ENCODE measurements around the gene ZFAND3.

The ZFAND3 gene, protein sequence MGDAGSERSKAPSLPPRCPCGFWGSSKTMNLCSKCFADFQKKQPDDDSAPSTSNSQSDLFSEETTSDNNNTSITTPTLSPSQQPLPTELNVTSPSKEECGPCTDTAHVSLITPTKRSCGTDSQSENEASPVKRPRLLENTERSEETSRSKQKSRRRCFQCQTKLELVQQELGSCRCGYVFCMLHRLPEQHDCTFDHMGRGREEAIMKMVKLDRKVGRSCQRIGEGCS

DNA sequence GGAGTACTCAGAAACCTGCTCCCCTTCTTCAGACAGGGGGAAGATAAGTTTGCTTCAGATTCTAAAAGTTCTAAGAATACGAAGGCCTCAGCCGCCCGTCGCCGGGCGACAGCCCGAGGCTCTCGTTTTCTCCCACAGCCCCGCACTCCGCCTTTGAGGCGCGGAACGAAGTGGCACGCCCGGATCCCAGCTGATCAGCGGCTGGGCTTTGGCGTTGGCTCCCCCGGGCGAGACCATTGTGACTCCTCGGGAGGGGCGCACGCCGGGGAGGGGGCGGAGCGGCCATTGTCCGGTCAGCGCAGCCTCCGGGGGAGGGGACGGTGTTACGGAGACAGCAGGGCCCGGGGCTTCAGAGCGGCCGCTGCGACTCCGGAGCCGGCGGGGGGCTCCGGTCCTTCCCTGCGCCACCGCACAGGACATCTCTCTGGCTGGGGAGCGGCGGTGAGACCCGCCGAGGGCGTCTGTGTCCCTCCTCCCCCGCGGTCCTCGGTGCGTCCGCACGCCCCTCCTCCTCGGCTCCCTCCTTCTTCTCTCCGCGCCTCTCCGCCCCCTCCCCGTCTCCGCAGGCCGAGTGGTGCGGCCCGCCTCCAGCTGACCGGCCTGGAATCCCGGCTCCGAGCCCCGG is at the start of gene ZFAND3:
Gene ZFAND3 (plus strand): TSS at position 551 of the 625 bp plus-strand sequence. CDS start 219 bp downstream, outside the sequence.
- DNase-seq: peak; percentile 94 to 97

DNA sequence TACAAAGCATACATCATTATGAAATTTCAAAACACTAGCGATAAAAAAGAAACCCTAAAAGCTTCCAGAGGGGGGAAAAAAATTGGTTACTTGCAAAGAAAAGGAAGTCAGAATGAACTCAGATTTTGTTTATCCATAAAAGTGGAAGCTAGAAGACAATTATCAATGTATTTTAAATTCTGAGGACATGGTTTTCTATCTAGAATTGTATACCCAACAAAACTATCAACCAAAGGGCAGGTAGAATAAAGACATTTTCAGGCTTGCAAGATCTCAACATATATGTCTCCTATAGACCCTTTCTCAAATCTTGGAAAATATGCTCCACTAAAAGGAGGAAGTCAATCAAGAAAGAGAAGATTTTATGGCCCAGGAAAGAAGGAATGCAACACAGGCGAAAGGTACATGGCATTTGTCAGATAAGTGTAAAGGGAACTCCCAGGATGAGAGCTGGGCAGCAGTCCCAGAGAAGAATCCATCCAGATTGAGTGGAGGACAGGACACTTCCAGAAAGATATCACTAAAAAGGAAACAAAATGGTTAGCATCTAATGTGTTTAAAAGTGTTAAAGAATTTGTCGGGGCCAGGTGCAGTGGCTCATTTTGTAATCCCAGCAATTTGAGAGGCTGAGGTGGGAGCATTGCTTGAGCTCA is 45.4 kb upstream of the ZFAND3 start:
- no peak for DNase-seq

DNA sequence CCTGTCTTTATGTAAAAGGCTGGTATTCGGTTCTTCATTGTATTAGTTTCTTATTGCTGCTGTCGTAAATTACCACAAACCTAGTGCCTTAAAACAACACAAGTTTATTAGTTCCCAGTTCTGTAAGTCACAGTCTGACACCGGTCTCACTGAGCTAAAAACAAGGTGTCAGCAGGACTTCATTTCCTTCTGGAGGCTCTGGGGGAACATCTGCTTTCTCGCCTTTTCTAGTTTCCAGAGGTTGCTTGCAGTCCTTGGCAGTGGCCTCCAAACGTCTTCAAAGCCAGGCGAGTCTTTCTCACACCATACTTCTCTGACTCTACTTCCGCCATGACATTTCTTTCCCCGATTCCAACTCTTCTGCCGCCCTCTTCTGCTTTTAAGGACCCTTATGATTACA is 43.0 kb upstream of the ZFAND3 start:
- no peak for DNase-seq

DNA sequence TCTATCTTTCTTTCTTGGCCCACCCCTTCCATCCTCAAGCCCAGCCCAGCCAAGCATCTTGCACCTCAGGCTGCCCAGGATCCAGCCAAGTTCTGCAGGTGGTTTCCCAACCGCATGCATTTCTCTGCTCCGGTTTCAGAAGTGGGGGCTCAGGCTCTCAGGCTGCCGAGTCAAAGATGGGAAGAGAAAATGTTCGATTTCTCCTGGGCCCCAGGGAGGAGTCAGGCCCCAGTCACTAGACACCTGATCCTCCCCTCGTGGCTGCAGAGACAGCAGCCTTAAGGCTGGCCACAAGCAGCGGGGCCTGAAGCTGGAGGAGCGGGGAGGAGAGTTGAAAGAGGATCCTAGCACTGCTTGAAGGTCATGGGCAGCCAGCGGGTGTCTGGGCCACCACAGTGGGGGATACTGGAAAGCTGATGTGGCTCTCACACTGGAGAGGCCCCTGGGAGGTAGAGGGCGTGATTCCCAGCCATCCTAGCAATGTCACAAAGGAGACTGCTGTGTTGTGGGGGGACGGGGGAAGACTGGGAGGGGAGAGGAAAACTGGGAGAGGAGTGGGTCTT is 42.2 kb upstream of the ZFAND3 start:
- DNase-seq: no peak

DNA sequence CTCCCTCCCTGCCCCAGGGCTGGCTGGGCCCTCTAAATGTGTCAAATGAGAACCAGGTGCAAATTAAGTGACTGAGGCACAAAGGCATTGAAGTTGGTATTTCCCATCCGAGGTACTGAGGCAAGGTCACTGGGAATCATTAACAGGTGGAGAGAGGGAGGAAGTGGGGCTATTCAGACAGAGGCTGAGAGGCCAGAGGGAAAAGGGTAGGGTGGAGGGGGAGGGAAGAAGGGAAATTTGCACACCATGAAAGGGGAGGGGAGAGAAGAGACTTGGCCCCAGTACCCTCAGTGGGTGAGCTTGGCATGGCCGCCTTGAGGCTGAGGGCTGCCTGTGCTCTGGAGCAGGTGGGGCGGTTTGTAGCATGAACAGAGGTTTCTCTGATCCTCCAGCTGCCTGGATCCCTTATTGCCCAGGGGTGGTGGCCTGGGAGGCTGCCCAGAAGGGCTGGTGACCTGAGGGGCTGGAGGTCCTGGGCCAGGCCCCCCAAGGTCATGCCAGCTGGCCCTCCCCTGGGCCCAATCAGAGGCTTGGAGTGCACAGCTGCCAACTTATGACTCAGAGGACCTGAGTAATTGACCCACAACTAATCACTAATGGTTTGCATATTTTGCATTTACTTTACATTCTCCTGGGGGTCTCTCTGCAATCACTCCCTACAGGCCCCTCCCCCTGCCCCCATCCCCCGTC is 40.3 kb upstream of the ZFAND3 start:
- no peak for DNase-seq

DNA sequence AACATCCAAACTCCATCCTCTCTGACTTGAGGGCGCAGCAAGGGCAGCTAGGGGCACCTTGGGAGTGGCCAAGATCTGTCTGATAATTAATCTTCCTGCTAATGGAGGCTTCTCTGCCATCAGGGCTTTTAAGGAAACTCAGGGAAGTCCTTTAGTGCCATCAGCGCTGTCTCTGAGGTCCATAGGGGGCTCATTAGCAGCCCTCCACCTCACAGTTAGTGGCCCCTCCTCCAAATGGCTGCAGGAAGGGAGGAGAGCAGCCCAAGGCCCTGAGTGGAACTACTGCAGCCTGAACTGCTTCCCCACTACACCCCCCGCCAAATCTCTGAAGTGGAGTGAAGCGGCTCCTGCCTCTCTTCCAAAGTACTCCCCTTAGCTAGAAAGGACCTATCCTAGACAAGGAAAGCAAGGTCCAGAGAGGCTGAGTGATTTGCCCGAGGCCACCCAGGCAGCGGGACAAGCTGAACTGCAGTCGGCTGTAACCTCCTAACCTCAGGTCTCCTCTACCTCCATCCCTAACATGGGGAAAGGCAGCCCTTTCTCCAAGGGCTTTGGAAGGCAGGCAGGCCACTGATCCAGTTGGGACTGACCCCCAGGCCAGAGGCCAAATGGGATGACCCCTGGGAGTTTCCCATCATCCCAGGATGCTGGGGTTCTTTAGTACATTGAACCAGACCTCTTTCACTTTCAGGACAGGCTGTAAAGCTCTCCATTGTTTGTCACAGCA is 39.5 kb upstream of the ZFAND3 start:
- DNase-seq: no peak

DNA sequence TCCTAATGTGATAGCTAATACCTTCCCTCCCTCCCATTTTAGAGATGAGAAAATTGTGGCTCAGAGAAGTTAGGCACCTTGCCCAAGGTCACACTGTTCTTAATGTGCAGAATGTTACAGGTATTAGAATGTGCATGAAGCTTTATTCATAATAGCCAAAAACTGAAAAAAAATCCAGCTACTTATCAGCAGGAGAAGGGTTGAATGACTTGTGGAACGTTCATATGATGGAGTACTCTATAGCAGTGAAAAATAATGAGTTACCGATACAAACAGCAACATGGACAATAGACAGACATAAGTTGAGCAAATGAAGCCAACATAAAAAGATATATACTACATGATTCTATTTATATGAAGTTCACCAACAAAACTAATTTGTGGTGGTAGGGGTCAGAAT is 37.7 kb upstream of the ZFAND3 start:
- DNase-seq: no peak

DNA sequence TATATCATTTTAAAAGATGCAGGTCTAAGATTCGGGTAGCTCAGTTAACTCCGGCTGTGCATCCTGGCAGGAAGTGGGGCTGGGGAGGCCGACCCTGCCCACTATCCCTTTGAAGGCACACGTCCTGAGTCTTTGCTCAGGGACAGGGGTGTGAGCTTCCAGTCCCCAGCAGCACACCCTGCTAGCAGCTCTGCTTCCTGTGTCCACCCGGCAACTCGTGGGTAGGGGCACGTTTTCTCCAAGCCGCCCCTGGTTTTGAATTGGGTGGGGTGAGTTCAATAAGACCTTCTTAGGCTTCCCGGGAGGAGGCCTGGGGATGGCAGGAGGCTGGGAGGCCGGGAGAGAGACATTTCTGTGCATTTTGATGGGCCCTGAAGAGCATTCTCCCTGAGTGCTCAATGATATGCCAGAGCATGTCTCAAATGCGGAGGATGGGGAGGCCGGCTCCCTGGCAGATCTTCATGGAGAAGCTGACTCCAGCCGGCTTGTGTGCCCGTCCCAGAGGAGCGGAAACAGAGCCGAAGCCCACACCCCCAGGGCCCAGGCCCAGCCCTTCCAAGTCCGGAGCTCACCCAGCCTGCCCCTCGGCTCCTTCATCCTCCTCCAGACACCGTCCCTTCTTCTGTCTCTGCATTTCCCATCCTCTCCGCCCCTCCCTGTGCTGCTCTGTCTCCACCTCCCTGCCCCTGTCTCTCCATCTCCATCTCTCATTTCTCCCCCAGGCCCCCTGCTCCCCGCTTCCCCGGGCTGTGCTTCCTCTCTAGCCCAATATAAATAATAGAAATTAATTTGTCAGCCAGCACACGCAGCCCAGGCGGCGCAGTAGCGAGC is 36.3 kb upstream of the ZFAND3 start:
- no peak for DNase-seq

DNA sequence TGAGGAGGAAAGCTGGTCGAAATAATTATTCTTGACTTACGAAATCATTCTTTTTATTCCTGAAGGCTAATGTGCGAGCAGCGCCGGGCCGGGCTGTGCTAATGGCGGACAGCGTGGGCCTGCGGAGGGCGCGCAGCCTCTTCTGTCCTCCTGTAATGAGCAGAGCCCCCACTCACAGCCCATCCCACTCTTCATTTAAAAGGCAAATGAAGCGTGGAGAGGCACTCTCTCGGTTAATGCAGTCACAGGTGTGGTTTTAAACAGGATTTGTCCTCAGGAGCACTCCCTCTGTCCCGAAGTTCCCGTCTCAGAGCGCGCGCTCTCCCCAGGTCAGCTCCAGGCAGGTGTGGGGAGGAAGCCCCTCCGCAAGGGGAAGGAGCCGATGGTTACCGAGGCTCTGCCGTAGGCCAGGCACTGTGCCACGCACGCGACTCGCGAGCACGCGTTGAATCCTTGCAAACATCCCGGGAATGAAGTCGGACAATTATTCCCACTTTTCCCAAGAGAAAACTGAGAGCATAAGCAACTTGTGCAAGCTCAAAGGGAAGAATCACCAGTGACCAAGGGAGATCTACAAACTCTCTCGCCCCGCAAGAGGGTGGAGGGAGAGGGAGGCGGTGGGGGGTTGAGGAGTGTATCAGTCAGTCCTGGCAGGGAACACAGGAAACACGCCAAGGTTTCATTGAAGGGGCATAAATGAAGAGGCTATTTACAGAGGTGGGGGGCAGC is 35.5 kb upstream of the ZFAND3 start:
- peak in 1 of 2 experiments; percentile 11 for DNase-seq

DNA sequence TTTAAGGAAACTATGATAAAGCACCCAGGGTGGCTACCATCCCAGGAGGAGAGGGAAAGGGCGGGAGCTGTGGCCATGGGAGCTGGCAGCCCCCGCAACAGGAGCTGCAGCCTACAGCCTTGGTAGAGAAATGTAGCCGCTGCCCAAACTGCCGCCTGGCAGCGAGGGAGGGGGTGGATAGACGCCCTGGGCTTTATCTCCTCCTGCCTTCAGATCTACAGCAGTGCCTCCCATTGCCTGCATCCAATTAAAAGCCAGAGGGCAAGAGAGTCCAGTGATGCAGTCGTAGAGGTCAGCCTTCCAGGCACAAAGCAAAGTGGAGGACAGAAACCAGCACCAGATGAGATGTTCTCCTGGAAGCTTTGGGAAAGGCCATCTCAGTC is 35.0 kb upstream of the ZFAND3 start:
- no peak for DNase-seq

DNA sequence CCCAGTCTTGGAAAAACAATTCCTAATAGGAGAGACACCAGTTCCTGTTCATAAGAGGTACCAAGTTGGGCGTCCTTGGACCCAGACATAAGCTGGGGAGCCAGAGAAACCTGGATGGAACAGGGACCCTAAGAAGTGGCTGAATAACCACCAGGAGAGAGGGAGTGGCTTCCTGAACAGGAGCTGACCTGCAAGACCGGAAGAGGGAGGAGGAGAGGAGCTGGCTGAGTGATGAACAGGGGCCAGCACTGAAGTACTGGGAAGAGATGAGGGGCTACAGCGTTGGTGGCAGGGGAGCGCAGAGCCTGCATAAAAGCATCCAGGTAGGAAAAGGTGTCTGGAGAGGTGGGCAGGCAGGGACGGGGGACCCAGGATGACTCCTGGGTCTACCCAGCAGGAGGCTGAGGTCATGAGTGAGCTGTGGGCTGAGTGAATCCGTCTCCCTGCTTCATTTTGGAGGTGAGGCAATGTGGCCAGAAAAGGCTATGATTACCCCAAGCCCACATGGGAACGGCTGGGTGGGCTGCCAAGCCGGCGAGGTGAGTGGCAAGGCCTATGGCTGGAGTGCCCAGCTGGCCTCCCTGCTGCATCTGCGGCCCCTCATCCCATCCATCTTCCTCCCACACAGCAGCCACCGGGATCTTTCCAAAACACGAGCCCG is 34.4 kb upstream of the ZFAND3 start:
- DNase-seq: no peak

DNA sequence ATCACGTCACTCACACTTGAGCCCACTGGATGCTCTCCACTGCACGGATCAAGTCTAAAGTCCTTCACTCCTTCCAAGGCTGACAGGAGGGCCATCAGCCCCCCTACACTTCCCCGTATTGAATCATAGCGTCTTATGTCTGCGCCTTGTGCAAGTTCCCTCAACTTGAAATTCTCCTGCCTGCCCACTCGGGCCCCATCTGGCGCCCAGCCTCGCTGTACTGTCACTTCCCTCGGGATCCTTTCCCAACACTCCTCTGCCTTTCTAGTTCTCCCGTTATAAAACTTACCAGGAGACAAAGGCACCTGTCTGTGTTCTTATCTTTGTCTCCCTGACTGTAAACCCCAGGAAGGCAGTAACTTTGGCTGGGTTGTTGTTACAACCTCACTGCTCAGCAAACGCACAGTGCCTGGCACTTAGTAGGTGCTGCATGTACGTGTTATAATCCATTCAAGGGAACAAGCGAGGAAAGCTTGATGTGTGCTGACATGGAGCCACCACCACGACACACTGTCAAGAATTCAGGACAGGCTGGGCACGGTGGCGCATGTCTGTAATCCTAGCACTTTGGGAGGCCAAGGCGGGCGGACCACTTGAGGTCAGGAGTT is 33.8 kb upstream of the ZFAND3 start:
- DNase-seq: no peak

DNA sequence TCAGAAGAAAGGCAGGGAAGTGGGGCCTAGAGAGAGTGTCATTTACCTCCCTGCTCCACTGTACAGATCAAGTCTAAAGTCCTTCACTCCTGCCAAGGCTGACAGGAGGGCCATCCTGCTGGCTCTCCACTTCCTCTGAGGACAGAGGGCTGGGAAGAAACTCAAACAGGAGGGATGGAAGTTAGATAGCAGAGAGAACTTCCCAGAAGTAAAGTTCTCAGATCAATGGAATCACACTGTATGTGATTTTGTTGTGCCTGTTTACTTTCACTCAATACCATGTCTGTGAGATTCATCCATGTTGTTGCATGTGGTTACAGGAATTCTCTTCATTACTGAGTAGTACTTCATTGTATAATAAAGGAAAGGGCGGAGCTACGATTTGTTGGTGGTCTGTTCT is 32.3 kb upstream of the ZFAND3 start:
- no peak for DNase-seq

DNA sequence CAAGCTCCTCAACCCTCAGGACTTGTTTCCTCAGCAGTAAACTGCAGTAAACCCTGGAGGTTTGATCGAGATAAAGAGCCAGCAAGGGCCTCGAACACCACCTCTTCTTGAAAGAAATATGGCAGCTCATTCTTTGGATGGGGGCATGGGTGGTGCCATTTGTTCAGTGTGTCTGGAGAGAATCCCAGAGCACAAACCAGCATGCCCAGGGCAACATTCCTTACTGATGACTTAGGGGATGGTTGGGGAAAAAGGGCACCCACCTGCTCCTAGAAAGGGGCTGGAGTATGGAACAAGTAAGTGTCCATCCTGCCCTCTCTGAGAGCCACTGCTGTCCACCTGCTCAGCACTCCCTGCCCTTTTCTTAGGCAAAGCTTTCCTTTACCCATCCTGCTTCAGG is 31.3 kb upstream of the ZFAND3 start:
- no peak for DNase-seq

DNA sequence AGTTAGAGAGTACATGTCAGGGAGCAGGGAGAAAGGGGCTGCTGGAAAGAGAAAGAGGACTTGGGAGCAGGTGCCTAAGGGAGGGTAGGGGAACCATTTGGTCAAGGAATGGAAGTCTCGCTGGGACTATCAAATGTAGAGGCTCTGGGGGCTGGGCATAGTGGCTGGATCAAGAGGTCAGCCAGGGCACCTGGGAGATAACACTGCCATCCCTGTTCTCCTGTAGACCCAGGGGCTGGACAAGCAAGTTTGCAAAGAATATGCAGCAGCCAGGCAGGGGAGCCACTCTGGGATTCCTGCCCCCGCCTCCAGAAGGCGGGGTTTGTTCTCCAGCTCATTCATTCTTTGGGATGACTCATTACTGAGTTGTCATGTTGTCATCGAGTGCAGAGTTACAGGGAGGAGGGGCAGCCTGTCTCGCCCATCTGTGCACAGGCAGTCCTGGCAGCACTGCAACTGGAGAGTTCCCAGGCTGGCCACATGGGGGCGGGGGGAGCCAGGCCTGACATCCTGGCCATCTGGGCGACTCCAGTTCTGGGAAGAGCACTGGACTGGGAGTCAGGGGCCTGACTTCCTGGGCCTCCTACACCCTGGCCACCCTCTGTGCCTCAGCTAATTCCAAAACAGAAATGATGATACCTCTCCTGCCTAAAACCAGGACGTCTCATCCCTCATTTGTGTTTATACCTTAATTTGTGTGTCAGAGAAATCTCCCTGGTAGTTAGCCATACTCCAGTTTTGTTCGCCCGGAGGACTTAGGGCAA is 28.2 kb upstream of the ZFAND3 start:
- DNase-seq: peak; percentile 62 to 83

DNA sequence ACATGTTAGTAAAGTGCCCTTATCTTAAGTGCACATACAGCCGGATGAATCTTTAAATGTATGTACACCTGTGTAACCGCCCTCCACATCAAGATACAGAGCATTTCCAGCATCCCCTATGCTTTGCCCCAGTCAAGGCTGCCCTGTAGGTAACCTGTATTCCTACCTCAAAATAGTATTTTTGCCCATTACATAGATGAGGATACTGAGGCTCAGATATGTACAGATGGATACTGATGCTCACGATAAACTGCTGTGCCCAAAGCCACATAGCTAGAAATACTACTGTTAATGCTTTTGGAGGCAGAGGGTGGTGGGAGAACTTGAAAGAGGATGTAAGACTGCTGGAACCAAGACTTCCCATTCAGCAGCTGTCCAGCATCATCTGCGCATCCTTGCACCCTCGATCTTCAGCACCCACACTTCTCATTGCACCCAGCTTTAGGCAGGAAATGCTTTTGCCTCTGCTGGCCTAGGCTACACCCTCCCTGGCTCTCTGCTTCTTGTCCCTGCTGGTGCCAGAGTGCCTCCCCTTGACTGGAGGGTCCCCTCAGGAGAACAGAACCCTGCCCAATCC is 27.0 kb upstream of the ZFAND3 start:
- no peak for DNase-seq

DNA sequence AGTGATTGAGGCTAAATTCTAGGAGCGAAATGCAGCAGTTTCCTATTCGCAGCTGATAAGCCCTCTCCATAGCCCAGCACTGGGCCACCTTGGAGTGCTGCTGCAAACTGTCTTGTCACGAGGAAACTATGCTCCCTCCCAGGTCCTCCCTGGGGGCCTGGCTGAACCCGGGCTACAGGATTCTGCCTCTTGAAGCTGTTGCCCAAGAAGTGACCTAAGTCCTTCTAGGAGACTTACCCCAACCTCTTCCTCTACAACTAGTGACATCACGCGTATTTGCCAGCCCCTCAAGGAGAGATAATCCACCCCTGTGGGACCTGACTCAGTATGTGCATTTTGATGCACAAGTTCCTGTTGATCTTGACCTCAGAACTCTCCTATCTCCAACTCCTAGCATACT is 26.5 kb upstream of the ZFAND3 start:
- DNase-seq: no peak

DNA sequence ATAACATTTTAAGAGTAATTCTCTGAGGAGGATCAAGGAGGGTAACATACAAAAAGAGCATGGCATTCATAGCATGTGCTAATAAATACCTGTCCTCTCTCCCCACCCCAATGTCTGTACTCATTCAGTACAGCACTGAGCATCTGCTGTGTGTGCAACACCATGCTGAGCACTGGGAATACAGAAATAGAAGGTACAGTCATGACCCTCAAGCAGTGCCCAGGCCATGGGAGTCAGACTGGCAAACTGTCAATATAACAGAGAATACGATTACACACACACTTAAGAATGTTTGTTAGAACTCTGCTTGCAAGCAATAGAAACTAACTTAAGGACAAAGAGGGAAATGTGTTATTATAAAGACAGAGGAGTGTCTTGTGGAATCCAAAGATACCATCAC is 24.7 kb upstream of the ZFAND3 start:
- DNase-seq: no peak
